Measurements from ENCODE around the gene EMC1. TPM values are rescaled to one million over a fixed set of nuclear protein-coding genes. Genes with fewer than 3 reads are reported as not detected.

The EMC1 gene
- total and polyA plus RNA-seq, 2 donors (not counting 1 experiment from before 2014, with no cell fraction given): 33.3 to 78.1 TPM

DNA sequence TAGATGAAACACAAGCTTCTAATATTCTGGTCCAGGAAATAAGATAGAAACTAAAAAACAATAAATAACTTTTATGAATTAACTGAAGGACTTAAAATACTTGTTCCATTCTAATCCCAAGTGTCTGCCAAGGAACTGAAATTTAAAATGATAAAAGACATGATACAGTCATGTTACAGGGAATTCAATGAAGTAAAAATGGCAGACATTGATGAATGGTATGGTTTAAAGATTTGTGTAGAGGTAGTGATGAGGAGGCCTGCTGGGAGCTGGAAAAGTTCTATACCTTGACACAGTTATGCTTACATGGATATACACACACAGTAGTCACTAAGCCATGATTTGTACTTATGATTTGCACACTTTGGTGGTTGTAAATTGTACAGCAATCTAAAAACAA, 39.2 kb downstream of the EMC1 start:
- Histone ChIP-seq H3K9ac (ENCODE audit: insufficient read depth, low read length) (no peak overlapping the region), H3K27ac (ENCODE audit: insufficient read depth, low read length) (no peak overlapping the region), H2AFZ (ENCODE audit: low read length) (no peak overlapping the region), H3K9me3 (ENCODE audit: control insufficient read depth, insufficient read depth, low read depth, low read length) (no peaks in the 10 kb centered on the region), H3K27me3 (ENCODE audit: control insufficient read depth, insufficient read depth, low read length) (no peaks in the 10 kb centered on the region), H4K20me1 (ENCODE audit: control insufficient read depth, extremely low read depth, insufficient read depth, low read length) (peaks cover 2% of the 10 kb centered on the region), H3K4me2 (ENCODE audit: extremely low read depth, insufficient read depth, low read length) (no peak overlapping the region), H3K36me3 (ENCODE audit: control insufficient read depth, insufficient read depth, low read length) (peaks cover 3% of the 10 kb centered on the region), H3K4me3 (replicated peaks in 1 of 4; ENCODE audit: control extremely low read depth in 1 of 4, insufficient read depth in 1 of 4, low read depth in 3 of 4, low read length in 4 of 4) (no peak overlapping the region), H3K4me1 (ENCODE audit: control insufficient read depth, extremely low read depth, insufficient read depth, low read length) (peaks cover 5% of the 10 kb centered on the region), H3K79me2 (ENCODE audit: control insufficient read depth, insufficient read depth, low read length) (peaks cover 56% of the 10 kb centered on the region)
- no peak for TF ChIP-seq EZH2 (IDR thresholded peaks at IDR 0.05; ENCODE audit: low read length, missing control alignments)
- TF ChIP-seq, protein P1, sequence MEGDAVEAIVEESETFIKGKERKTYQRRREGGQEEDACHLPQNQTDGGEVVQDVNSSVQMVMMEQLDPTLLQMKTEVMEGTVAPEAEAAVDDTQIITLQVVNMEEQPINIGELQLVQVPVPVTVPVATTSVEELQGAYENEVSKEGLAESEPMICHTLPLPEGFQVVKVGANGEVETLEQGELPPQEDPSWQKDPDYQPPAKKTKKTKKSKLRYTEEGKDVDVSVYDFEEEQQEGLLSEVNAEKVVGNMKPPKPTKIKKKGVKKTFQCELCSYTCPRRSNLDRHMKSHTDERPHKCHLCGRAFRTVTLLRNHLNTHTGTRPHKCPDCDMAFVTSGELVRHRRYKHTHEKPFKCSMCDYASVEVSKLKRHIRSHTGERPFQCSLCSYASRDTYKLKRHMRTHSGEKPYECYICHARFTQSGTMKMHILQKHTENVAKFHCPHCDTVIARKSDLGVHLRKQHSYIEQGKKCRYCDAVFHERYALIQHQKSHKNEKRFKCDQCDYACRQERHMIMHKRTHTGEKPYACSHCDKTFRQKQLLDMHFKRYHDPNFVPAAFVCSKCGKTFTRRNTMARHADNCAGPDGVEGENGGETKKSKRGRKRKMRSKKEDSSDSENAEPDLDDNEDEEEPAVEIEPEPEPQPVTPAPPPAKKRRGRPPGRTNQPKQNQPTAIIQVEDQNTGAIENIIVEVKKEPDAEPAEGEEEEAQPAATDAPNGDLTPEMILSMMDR (conservative IDR thresholded peaks at IDR 0.05 in 1 of 2, IDR thresholded peaks at IDR 0.05 in 1 of 2; ENCODE audit: low read depth in 1 of 2, low read length in 2 of 2): no peak
- no peak for DNase-seq (ENCODE audit: low read depth in 2 of 2)

DNA sequence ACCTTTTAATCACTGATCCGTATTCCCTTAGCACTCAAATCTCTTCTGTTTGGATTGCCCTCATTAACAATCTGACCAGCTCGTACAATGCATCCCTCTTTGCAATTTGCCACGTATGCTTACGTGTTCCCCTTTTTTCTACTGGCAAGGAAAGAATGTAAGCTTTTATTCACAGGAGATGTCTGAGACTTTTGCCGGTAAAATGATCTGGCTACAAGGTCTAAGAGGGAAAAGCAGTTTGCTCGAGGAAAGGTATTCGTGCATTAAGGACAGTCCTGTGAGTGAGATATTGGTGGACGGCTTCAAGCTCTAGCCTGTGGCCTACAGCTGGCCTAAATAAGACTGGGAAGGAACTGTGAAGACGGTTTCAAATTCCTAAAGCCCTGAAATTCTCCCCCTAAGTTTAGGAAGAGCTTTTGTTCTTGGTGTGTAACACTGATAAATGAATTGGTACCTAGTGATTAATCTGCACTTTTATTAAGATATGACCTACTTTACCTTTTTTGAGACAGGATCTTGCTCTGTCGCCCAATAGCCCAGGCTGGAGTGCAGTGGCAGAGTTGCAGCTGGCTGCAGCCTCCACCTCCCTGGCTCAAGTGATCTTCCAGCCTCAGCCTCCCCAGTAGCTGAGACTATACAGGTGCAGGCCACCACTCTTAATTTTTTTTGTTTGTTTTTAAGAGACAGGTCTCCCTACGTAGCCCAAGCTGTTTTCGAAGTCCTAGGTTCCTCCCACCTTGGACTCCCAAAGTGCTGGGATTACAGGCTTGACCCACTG, 40.4 kb downstream of the EMC1 start:
- H3K9ac ChIP-seq (ENCODE audit: insufficient read depth, low read length): peak overlapping the region; percentile 99
- H3K27ac ChIP-seq (ENCODE audit: insufficient read depth, low read length): peak overlapping the region; percentile 98
- H3K4me2 ChIP-seq (ENCODE audit: extremely low read depth, insufficient read depth, low read length): peak overlapping the region; percentile 100
- peaks cover 2% of the 10 kb centered on the region for H4K20me1 ChIP-seq (ENCODE audit: control insufficient read depth, extremely low read depth, insufficient read depth, low read length)
- peak; percentile 24 to 30 for DNase-seq (ENCODE audit: low read depth in 2 of 2)
- TF ChIP-seq, protein P1 (conservative IDR thresholded peaks at IDR 0.05 in 1 of 2, IDR thresholded peaks at IDR 0.05 in 1 of 2; ENCODE audit: low read depth in 1 of 2, low read length in 2 of 2): no peak
- no peak for TF ChIP-seq EZH2 (IDR thresholded peaks at IDR 0.05; ENCODE audit: low read length, missing control alignments)
- H3K9me3 ChIP-seq (ENCODE audit: control insufficient read depth, insufficient read depth, low read depth, low read length): no peaks in the 10 kb centered on the region
- no peaks in the 10 kb centered on the region for H3K27me3 ChIP-seq (ENCODE audit: control insufficient read depth, insufficient read depth, low read length)
- H3K79me2 ChIP-seq (ENCODE audit: control insufficient read depth, insufficient read depth, low read length): peaks cover 68% of the 10 kb centered on the region
- peak overlapping the region; percentile 89 for H2AFZ ChIP-seq (ENCODE audit: low read length)
- H3K4me1 ChIP-seq (ENCODE audit: control insufficient read depth, extremely low read depth, insufficient read depth, low read length): peaks cover 7% of the 10 kb centered on the region
- peak overlapping the region; percentile 80 to 94 (median 90) for H3K4me3 ChIP-seq (replicated peaks in 1 of 4; ENCODE audit: control extremely low read depth in 1 of 4, insufficient read depth in 1 of 4, low read depth in 3 of 4, low read length in 4 of 4)
- peaks cover 1% of the 10 kb centered on the region for H3K36me3 ChIP-seq (ENCODE audit: control insufficient read depth, insufficient read depth, low read length)

DNA sequence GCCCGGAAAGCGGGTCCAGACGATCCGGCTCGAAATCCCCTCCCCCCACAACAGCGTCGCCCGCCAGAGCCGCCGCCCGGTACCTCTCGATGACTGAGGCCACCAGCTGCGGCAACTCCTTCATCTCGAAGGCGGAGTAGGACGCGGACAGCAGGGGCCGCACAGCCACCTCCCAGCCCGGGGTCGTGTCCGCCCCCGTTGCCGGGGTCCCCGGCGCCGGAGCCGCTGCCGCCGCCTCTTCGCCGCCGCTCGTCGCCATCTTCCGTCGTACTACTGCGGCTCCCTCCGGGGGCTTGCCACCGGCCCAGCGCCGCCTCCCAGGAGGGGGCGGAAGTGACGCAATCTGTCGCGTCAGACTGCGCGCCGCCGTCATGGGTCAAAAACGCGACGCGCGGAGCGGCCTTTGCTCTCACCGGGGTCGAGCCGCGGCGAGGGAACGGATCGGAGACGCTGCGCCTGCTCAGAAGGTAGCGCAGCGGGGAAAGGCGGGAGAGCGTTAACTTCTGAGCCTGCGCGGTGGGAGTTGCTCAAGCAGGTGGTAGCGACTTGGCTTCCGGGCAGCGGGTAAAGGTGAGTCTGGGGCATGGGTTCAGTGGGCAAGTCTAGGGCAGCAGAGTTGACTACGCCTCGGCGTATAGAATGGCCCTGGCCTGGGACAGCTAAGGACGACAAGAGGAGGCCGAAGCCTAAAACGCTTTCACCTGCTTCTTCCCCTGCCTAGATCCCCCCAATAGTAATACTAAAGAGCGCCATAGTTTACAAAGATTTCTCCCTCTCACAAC, 41.1 kb downstream of the EMC1 start, which contains the start of gene UBR4:
UBR4 (minus strand) TSS at position 277 of the 782 bp plus-strand sequence; CDS start at position 259, 18 bp downstream.
- TF ChIP-seq, protein P1 (conservative IDR thresholded peaks at IDR 0.05 in 1 of 2, IDR thresholded peaks at IDR 0.05 in 1 of 2; ENCODE audit: low read depth in 1 of 2, low read length in 2 of 2): no peak
- TF ChIP-seq EZH2 (IDR thresholded peaks at IDR 0.05; ENCODE audit: low read length, missing control alignments): no peak
- peaks cover 2% of the 10 kb centered on the region for H4K20me1 ChIP-seq (ENCODE audit: control insufficient read depth, extremely low read depth, insufficient read depth, low read length)

More for the DNA sequence above, 41.1 kb downstream of the EMC1 start, which contains the start of gene UBR4:
- DNase-seq (ENCODE audit: low read depth in 2 of 2): peak; percentile 90 to 95
- peaks cover 76% of the 10 kb centered on the region for H3K79me2 ChIP-seq (ENCODE audit: control insufficient read depth, insufficient read depth, low read length)
- H3K4me1 ChIP-seq (ENCODE audit: control insufficient read depth, extremely low read depth, insufficient read depth, low read length): peaks cover 9% of the 10 kb centered on the region
- no peaks in the 10 kb centered on the region for H3K27me3 ChIP-seq (ENCODE audit: control insufficient read depth, insufficient read depth, low read length)
- H3K4me3 ChIP-seq (replicated peaks in 1 of 4; ENCODE audit: control extremely low read depth in 1 of 4, insufficient read depth in 1 of 4, low read depth in 3 of 4, low read length in 4 of 4): peak within 1 kb of the TSS; percentile 80 to 98 (median 91)
- peak within 1 kb of the TSS; percentile 89 for H2AFZ ChIP-seq (ENCODE audit: low read length)
- peak within 1 kb of the TSS; percentile 99 for H3K9ac ChIP-seq (ENCODE audit: insufficient read depth, low read length)
- no peaks in the 10 kb centered on the region for H3K36me3 ChIP-seq (ENCODE audit: control insufficient read depth, insufficient read depth, low read length)
- peak within 1 kb of the TSS; percentile 98 for H3K27ac ChIP-seq (ENCODE audit: insufficient read depth, low read length)
- peak within 1 kb of the TSS; percentile 100 for H3K4me2 ChIP-seq (ENCODE audit: extremely low read depth, insufficient read depth, low read length)
- H3K9me3 ChIP-seq (ENCODE audit: control insufficient read depth, insufficient read depth, low read depth, low read length): no peaks in the 10 kb centered on the region
